GDM1 (cell line): ENCODE data around the gene NUDT5.
"Not testable (repeated sequence)": the region's sequence is repeated elsewhere in the genome, so short reads cannot be mapped to it uniquely, and the experiment has no call there.

ENCODE experiments used
- DNase-seq: peaks from one replicate; lab custom pipeline; 2025; lab: John Stamatoyannopoulos, UW

Gene NUDT5

DNA sequence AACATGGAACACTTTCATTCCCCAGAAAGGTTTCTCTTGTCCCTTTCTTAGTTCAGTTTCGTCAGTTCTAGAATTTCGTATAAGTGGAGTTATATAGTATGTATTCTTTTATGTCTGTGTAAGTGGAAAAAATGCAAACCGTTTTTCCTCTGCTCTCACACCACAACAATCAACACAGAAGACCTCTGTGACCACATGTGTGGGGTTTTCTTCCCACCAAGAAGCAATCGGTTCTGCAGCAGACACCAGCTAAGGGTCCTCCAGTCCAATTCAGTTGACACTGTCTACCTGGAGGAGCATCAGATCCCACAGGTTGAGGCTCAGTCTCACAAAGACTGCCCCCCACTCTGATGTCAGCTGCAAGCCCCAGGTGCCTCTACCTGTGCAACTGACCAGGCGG is 6.5 kb upstream of the NUDT5 start:
- DNase-seq = no peak

DNA sequence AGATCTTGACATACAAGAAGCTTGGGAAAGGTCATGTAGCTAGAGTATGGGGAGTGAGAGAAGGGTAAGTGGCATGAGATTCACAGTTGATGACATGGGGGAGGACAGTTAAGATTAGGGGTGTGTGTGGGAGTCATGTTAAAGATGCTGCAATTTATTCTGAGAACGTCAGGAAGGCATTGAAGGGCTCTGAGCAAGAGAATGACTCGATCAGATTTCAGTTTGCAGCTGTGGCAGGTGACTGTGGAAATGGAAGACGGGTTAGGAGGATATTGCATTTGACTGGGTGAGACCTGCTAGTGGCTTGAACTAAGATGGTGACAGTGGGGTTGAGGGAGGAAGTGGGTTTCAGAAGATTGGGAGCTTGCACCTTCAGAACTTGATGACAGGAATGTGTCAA is 5.9 kb upstream of the NUDT5 start:
- no peak for DNase-seq

DNA sequence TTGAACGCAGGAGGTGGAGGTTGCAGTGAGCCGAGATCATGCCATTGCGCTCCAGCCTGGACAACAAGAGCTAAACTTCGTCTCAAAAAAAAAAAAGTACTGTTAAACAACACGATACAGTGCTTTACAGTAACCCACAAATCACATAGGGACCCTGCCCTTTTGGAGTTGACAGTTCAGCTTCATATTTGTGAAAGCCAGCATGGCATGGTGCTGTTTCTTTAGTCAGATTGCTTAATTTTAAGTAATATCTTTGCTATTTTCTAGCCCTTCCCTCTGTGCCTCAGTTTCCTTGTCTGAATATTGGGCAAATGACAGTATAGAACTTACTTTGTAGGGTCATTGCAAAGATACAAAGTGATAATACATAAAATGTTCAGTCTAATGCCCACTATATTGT is 5.2 kb upstream of the NUDT5 start:
- DNase-seq = no peak

DNA sequence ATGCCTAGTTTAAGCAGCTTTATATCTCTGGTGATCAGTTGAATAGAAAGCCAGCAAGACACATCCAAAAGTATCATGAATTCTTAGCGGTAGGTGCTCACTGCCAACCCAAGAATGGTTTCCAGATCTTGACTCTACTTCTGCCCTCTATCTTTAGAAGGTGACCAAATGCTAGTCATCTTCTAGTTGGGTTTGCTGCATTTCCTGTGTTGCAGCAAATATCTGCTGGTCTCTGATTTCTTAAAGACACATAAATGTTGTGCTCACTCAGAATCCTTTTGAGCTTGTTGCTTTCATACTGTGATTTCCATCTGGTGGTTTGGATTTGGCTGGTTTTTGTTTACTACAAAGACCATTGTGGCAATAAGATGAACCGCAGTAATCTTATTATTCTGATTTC is 2.5 kb upstream of the NUDT5 start:
- no peak for DNase-seq

DNA sequence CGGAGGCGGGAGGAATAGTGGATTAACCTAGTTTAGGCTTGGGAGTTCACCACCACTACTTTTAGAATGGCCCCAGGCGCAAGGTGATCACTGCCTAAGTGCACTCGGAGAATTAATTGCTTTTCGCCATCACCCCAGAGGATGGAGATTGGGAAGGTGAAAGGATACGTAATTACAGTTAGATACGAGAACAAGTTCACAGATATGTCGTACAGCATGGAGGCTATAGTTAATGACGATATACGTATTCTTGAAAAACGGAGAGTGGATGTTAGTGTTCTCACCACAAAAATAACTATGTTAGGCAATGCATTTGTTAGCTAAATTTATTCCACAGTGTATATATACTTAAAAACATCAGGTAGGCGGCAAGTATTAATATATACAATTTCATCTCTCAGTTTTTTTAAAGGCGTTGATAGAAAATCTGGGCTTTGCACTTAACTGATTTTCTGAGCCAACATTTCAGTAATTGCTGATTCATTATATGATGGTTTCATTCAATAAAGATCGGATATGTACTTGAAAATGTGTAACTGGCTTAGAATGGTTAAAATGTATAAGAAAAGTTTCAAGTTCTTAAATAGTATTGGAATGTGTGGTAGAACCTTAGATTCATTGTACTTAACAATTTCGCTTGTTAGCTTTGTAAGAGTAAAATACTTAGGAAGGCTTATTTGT is 980 bp upstream of the NUDT5 start:
- no peak for DNase-seq

DNA sequence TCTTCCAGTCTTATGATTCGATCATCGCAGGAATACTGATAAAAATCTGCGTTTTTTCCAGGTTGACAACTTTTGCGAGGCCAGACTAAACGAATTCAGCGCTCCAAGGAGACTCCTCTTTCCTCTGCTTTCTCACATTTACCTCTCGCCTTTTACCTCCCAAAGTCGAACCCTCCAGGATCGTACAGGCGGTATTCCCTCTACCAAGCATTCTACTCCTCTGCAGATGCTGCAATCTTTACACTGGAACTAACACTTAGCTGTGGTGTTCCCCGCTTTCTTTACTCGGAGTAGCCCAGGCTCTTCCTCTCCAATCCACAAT is 449 bp downstream of the NUDT5 start:
- DNase-seq = no peak

DNA sequence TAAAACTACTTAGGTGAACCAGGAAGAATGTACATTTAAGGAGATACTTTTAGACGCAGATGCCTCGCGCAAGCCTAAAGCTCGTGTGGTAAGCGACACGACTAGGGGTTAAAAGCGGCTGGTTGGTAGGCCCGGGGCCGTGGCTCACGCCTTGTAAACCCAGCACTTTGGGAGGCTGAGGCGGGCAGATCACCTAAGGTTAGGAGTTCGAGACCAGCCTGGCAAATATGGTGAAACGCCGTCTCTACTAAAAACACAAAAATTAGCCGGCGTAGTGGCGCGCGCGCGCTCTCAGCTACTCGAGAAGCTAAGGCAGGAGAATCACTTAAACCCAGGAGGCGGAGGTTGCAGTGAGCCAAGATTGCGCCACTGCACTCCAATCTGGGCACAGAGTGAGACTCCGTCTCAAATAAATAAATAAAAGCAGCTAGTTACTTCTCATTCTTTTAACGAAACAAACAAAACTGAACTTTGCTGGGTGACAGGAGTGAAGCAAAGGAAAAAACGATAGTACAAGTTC is 879 bp downstream of the NUDT5 start:
- DNase-seq = no peak

DNA sequence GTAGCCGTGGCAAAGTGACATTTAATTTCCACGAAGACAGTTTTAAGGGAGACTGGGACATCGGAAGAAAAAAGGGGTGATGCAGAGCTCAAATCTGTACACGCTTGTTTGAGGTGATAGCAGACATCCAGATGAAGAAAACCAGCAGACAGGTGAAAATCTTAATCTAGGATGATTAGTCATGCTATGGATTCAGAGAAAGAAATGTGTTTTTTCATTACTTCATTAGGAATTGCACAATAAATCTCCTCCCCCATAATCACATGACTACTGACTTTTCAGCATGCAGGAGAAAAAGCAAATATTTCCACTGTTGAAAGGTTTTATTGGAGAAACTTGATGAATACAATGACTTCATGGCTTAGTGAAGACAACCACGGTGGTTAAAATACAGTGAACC is 2.5 kb downstream of the NUDT5 start:
- no peak for DNase-seq

DNA sequence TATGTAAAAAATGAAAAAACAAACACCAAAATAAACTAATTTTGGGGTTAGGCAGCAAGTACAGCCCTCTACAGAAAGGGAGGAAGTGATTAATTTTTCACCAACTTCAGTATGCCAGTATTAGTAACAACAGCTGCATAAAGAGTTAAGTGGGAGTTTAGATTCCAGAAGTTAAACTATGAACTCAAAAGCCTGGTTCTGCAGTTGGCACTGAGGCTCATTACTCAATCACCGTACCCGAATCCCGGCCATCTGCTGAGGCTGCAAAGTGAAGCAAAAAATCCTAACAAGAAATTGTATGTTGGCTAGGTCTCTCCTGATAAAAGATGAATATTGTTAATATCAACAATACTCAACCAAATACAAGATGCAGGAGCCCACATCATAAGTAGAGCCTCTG is 4.0 kb downstream of the NUDT5 start:
- no peak for DNase-seq

DNA sequence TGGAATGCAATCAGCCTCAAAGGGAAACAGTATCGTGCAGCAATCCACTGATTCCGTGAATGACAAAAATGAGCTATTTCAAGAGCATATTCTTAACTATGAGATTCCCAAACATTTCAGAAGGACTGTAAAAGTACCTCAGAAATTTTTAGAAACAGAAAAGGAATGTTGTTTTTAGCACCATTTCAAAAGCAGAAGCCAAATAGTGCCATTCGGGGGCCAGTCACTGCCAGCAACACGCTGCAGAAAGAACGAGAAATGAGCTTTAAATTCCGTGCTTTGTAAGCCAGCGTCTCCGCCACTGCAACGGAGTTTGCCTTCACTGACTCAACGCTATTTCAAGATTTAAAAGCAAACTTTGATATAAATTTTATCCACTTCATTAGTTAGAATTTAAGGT is 6.3 kb downstream of the NUDT5 start:
- no peak for DNase-seq

DNA sequence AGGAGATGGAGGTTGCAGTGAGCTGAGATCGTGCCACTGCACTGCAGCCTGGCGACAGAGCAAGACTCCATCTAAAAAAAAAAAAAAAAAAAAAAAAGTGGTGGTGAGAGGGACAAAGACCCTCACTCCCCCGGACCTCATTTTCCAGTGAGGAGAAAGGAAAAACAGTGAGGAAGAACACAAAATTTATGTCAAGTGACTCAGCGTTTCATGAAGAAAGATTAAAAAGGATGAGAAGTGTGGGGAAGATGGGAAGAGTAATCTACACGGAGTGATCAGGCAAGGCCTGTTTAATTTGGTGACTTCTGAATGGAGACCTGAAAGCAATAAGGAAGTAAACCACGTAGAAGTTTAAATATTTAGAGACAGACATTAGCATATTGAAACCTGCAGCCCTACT is 7.0 kb downstream of the NUDT5 start:
- no peak for DNase-seq

DNA sequence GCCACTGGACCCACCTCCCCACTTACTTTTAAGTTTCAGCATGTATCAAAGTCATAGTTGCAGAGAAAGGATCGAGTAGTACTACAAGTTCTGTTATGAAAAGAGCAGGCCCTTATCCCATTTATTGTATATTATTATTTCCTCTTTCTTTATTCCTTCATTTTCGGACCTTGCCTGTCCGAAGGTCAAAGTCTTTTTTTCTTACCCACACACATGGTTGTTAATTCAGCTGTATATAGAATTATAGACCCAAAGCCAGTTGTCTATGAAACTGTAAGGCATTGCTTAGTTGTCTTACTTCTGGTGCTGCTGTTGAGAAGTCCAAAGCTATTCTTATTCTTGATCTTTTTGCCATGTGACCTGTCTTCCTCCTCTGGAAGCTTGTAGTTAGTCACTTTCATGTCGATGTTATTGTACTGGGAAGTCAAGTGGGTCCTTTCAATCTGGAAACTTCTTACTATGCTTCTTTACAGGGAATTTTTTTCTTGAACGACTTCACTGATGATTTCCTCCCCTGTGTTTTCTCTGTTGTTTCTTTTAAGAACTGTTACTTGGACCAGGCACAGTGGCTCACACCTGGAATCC is 8.3 kb downstream of the NUDT5 start:
- DNase-seq = no peak

DNA sequence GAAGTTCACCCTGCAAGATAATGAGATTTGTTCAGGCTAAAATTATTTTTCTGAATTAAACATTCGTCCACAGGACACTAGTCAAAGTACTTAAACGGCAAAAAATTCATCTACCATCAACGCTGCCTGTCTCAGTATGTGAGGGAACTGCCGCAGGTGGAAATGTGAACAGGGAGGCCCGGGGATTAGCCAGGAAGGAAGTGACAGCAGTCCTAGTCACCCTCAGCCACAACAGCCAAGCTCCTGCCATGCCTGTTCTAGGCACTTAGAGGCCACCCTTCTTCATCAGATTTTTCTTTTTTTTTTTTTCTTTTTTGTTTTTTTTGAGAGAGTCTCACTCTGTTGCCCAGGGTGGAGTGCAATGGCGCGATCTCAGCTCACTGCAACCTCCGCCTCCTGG is 9.4 kb downstream of the NUDT5 start:
- DNase-seq = peak; percentile 55

DNA sequence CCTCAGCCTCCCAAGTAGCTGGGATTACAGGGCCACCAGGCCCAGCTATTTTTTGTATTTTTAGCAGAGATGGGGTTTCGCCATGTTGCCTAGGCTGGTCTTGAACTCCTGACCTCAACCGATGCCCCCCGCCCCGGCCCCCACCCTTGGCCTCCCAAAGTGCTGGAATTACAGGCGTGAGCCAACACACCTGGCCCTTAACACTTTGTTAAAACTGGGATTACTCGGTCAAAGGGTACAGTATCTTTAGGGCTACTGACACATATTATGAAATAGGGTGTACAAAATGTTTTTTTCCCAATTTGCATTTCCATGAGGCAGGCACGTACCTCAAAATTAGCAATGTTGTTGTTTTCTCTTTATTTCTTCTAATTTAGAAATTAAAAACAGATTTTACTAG is 11.5 kb downstream of the NUDT5 start:
- no peak for DNase-seq

DNA sequence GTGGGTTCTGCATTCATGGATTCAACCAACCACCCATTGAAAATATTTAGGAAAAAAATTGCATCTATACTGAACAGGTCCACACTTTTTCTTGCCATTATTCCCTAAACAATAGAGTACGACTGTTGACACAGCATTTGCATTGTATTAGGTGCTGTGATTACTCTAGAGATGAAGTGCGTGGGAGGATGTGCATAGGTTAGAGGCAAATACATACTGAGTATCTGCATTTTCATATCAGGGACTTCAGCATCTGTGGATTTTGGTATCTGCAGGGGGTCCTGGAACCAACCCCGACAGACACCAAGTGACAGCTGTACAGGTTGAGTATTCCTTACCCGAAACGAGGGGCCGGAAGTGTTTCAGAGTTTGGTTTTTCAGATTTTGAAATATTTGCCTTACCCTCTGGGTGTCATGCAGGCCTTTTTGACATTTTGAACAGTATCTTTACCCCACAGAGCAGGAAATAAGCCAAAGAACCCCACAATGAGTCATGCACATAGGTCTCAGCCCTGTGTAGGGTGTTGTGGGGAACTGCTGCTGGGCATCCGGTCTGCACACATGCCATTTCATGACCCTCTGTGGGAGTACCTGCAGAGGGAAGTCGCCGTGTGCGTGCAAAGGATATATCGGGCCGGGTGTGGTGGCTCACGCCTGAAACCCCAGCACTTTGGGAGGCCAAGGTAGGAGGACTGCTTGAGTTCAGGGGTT is 14.5 kb downstream of the NUDT5 start:
- DNase-seq = peak; percentile 92

DNA sequence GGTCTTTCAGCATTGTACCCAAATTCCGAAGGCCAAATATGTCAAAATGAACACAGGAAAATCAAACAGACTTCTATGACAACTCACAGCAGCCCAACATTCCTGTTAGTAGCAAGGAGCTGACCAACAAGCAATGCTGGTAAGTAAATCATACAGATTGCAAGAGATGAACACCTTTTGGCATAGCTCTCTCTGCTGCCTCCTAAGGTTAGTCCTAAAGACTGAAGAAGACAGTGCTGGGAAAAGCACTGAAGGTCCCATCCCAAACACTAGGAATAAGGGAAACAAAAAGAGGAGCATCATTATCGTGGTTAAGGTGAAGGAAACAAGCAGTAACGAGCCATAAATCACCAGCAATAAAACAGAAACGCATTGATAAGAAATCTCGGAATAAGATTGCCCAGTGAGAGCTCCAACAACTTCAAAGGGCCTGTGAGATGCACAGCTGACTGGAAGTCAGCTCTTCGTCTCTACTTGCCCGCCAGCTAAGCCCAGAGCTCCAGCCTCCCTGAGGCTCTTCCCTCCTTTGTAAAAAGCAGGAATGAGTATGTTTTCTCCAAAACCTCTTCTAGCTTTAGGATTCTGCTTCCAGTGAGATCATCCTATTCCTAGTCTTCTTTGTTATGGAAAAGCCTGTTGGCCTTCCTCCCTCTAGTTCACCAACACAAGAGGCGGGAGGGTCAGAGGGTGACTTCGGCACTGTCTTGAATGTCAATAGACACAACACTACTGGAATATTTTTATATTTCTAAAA is 15.3 kb downstream of the NUDT5 start:
- DNase-seq = no peak

DNA sequence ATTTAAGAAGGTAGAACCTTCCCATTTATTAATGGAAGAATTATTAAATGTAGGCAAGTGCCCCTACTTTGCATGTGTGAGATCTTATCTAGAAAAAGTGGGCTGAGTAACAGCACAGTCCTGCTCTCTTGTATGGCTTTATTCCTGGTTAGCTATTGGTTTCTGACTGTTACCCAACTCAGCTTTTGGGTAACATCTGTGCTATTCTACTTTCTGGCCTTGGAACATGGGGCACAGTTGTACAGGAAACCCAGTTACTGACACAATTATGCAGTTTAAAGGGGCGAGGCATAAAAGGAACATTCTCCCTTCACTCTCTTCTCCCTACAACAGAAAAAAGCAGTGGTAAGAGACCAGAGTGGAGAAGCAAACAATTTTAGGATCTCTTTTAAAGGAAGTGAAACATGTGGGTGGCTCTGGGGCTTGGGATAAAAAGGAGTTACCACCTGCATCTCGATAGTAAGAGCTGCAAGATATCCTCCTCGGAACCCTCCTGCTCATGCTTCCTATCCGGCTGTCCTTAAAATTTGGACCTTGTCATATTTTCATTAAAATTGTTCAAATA is 16.0 kb downstream of the NUDT5 start:
- DNase-seq = no peak

DNA sequence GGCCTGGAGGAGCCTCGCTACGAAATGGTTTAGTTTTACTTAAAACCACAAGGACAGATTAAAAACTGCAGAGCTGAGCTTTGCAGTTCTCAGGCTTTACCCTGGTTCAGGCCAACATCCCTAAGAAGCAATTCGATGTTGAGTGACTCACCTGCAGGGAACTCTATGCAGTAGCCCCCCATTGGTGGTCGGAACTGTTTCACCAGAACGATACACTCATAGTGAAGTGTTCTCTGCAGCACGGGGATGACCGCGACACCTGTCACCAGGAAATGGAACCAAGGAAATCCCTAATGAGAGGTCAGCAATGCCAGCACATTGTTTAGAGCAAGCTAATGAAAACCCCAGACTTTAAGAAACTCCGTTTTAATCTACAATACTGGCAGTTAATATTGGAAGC is 18.0 kb downstream of the NUDT5 start:
- DNase-seq = no peak

DNA sequence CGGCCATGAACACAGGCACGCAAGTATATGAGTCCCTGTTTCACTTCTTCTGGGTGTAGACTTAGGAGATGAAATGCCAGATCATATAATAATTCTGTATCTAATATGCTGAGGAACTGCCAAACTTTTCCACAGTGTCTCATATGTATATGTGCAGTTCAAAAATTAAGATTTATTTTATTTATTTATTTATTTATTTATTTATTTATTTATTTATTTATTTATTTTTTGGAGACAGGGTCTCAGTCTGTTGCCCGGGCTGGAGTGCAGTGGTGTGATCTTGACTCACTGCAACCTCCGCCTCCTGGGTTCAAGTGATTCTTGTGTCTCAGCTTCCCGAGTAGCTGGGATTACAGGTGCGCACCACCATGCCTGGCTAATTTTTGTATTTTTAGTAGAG is 24.2 kb downstream of the NUDT5 start:
- not testable (repeated sequence) for DNase-seq

DNA sequence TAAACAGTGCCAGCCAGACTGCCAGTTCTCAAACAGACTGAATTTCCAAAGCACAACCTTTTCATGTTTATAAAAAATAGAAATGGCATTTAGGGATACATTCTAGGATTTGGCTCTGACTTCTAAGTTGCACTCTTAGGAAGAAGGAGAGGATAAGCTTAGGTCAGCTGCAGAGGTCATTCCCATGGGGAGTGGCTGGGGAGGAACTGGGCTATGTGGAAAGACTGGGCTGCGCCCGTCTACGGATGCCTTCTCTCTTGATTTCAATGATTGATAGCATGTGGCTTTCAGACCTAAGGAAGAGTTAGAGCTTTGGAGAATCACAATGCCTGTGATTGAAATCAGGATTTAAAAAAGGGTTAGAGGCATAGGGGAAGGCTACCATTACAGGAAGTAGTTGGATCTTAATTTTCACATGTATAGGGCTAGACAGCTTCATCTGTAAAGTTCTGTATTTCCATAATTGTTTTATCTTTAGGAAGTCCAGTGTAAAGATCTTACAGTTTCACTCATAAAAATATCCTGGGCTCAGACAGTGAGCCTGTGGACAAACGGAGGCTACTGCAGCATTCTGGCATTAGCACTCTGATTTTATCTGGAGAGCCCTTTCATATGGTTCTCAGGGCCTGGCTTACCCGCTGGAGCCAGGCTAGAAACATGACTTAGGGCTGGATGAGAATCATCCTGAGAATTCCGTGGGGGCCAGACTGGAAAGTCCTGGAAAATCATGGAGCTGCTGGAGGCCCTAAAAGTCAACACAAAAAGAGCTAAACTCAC is 29.5 kb downstream of the NUDT5 start:
- no peak for DNase-seq

DNA sequence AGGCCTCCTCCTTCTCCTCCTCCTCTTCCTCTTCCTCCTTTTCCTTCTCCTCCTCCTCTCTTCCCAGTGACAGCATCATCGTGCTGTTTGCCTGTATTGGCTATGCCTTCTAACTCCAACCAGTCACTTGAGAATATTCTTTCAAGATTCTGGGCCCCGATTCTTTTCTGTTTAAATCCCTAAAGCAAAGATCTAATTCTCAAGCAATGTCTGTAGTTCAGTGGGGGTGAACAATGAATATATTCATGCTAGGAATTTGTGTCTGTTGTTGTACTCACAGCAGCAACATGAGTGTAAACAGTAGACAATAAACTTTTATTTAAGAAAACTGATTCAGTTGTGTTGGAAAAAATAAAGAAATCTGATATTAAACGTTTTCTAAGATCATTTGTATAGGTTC is 30.7 kb downstream of the NUDT5 start:
- no peak for DNase-seq

DNA sequence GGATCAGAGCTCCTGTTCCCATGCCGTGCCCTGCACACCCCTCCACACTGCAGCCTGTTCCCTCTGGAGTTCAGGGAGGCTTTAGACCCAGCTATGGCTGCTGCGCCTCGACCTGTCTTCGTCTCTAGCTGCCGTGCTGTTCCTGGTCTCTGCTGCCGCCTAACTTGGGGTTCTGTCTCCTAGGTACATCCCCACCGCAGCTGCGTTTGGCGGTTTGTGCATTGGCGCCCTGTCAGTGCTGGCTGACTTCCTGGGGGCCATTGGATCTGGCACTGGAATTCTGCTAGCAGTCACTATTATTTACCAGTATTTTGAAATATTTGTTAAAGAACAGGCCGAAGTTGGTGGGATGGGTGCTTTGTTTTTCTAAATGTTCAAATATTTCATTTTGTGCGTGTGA is 31.6 kb downstream of the NUDT5 start:
- no peak for DNase-seq
